Mucosa of rectum (tissue), 2 donors: ENCODE results near the gene RASGRP3.
A peak's percentile ranks its signal among the peaks of the same experiment; 100 is the strongest.

Experiments
- H3K27ac ChIP-seq, 2 donors: one replicate each; pipeline ENCODE4 v1.7.0; 2013; ENCODE audit warnings: inconsistent platforms in 2 of 2, low read depth in 2 of 2, low read length in 2 of 2
- H3K27me3 ChIP-seq, 2 donors: one replicate each; pipeline ENCODE4 v1.7.0; 2013; ENCODE audit warnings: low read length in 2 of 2; ENCODE audit not compliant: control insufficient read depth in 2 of 2, insufficient read depth in 2 of 2
- H3K36me3 ChIP-seq, 2 donors: one replicate each; pipeline ENCODE4 v1.7.0; 2013; ENCODE audit warnings: low read length in 2 of 2; ENCODE audit not compliant: control insufficient read depth in 2 of 2, insufficient read depth in 2 of 2
- H3K4me1 ChIP-seq, 2 donors: one replicate each; pipeline ENCODE4 v1.7.0; 2013; ENCODE audit warnings: low read length in 2 of 2, mild to moderate bottlenecking in 1 of 2; ENCODE audit not compliant: control insufficient read depth in 2 of 2, insufficient read depth in 2 of 2
- H3K4me3 ChIP-seq, 2 donors: one replicate each; pipeline ENCODE4 v1.7.0; 2013; ENCODE audit warnings: low read length in 2 of 2
- H3K9ac ChIP-seq, 2 donors: one replicate each; pipeline ENCODE4 v1.7.0; 2013; ENCODE audit warnings: low read length in 2 of 2, low read depth in 1 of 2, mild to moderate bottlenecking in 1 of 2
- H3K9me3 ChIP-seq, 2 donors: one replicate each; pipeline ENCODE4 v1.7.0; 2013; ENCODE audit warnings: low read length in 2 of 2; ENCODE audit not compliant: control insufficient read depth in 2 of 2
- donor health status: healthy.
- donor health status: Normal muscosa, but diverticular disease.

Gene RASGRP3

GRCh38 chr2:33531549-33532059 is 55.2 kb downstream of the RASGRP3 start:
- Histone ChIP-seq H3K4me1 (no peaks in the 10 kb centered on the region), H3K4me3 (no peak overlapping the region), H3K27me3 (no peaks in the 10 kb centered on the region), H3K36me3 (no peaks in the 10 kb centered on the region), H3K9me3 (no peaks in the 10 kb centered on the region), H3K9ac (no peak overlapping the region), H3K27ac (peak overlapping the region in 1 of 2 donors; percentile 26)

DNA sequence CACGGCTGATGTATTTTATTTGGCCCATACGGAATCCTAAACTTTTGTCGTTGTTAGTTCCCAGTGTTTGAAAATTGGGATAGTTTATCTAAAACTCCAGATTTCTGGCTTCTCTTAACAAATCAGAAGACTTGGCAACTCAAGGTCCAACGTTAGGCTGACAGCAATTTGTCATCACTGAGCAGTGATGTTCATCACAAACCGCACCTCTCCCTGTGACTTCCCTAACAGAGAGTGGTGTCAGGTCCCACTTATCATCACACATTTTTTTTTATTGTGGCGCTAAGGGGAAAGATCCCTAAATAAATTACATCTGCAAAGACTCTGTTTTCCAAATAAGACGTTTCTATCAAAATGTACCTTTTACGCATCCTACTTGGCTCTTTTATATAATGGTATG is 55.7 kb downstream of the RASGRP3 start:
- Histone ChIP-seq H3K9me3 (no peaks in the 10 kb centered on the region), H3K27ac (no peak overlapping the region), H3K4me1 (no peaks in the 10 kb centered on the region), H3K36me3 (no peaks in the 10 kb centered on the region), H3K9ac (no peak overlapping the region), H3K4me3 (no peak overlapping the region), H3K27me3 (no peaks in the 10 kb centered on the region)

GRCh38 chr2:33532966-33533365 is 56.5 kb downstream of the RASGRP3 start:
- no peaks in the 10 kb centered on the region for H3K4me1 ChIP-seq
- H3K4me3 ChIP-seq: no peak overlapping the region
- H3K27me3 ChIP-seq: no peaks in the 10 kb centered on the region
- H3K27ac ChIP-seq: no peak overlapping the region
- H3K36me3 ChIP-seq: no peaks in the 10 kb centered on the region
- H3K9ac ChIP-seq: no peak overlapping the region
- no peaks in the 10 kb centered on the region for H3K9me3 ChIP-seq

- Histone ChIP-seq H3K27ac (no peak overlapping the region), H3K36me3 (no peaks in the 10 kb centered on the region), H3K27me3 (no peaks in the 10 kb centered on the region), H3K4me1 (no peaks in the 10 kb centered on the region), H3K9me3 (no peaks in the 10 kb centered on the region), H3K9ac (no peak overlapping the region), H3K4me3 (no peak overlapping the region)
These were observed 59.0 kb downstream of the RASGRP3 start for GRCh38 chr2:33535421-33535820.

GRCh38 chr2:33541243-33541642 is 64.8 kb downstream of the RASGRP3 start:
- no peak overlapping the region for H3K27ac ChIP-seq
- H3K4me3 ChIP-seq: no peak overlapping the region
- no peaks in the 10 kb centered on the region for H3K27me3 ChIP-seq
- H3K4me1 ChIP-seq: no peaks in the 10 kb centered on the region
- no peak overlapping the region for H3K9ac ChIP-seq
- no peaks in the 10 kb centered on the region for H3K9me3 ChIP-seq
- H3K36me3 ChIP-seq: no peaks in the 10 kb centered on the region

DNA sequence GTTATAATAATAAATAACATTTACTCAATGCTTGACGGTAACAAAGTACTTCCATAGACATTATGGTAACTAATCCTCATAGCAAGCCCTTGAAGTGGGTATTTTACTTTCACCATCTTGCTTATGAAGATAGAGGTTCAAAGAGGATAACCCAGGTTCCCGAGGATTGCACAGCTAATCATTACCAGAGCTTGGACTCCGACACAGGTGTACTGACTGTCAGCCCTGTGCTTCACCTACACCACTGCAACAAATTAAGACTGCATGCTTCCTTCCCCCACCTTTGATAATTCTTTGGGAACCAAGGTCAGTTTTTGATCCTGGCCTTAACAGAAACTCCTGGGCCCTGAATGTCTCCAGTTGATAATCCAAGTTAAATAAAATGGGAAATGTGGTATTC is 73.8 kb downstream of the RASGRP3 start:
- Histone ChIP-seq H3K9me3 (no peaks in the 10 kb centered on the region), H3K36me3 (no peaks in the 10 kb centered on the region), H3K27ac (no peak overlapping the region), H3K9ac (no peak overlapping the region), H3K27me3 (no peaks in the 10 kb centered on the region), H3K4me3 (no peak overlapping the region), H3K4me1 (no peaks in the 10 kb centered on the region)

- no peaks in the 10 kb centered on the region for H3K27me3 ChIP-seq
- no peaks in the 10 kb centered on the region for H3K4me1 ChIP-seq
- no peak overlapping the region for H3K4me3 ChIP-seq
- H3K9ac ChIP-seq: no peak overlapping the region
- H3K9me3 ChIP-seq: no peaks in the 10 kb centered on the region
- no peaks in the 10 kb centered on the region for H3K36me3 ChIP-seq
- H3K27ac ChIP-seq: no peak overlapping the region
These were observed 76.5 kb downstream of the RASGRP3 start for GRCh38 chr2:33552758-33553461.

DNA sequence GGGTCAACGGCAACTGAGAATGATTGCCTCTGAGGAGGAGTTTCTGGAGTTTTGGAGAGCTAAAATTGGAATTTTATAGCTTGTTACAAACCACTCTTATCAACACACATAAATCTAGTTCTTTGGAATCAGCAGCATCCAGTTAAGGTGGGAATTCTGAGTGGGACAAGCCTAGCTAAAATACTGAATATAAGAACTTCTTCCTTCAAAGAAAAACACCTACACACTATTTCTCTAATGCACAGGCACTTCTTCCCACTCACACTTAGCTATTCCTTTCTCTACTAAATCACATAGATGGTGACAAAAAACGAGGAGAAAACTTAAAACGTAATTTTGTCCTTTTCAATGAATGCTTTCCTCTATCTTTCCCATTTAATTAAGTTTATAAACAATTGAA is 79.2 kb downstream of the RASGRP3 start:
- no peak overlapping the region for H3K27ac ChIP-seq
- H3K4me3 ChIP-seq: no peak overlapping the region
- no peak overlapping the region for H3K9ac ChIP-seq
- H3K27me3 ChIP-seq: no peaks in the 10 kb centered on the region
- H3K36me3 ChIP-seq: no peaks in the 10 kb centered on the region
- no peaks in the 10 kb centered on the region for H3K9me3 ChIP-seq
- no peaks in the 10 kb centered on the region for H3K4me1 ChIP-seq

GRCh38 chr2:33559328-33559727 is 82.9 kb downstream of the RASGRP3 start:
- Histone ChIP-seq H3K9me3 (no peaks in the 10 kb centered on the region), H3K36me3 (peaks cover 0 to 4% of the 10 kb centered on the region in 2 donors), H3K4me3 (no peak overlapping the region), H3K27ac (no peak overlapping the region), H3K4me1 (no peaks in the 10 kb centered on the region), H3K9ac (no peak overlapping the region), H3K27me3 (no peaks in the 10 kb centered on the region)

- Histone ChIP-seq H3K36me3 (peaks cover 0 to 4% of the 10 kb centered on the region in 2 donors), H3K4me3 (no peak overlapping the region), H3K9ac (no peak overlapping the region), H3K27ac (no peak overlapping the region), H3K4me1 (no peaks in the 10 kb centered on the region), H3K9me3 (no peaks in the 10 kb centered on the region), H3K27me3 (no peaks in the 10 kb centered on the region)
These were observed 83.6 kb downstream of the RASGRP3 start for GRCh38 chr2:33560017-33560416.
